ENCODE results near the gene KCNC2.

- TF ChIP-seq GATA3 (IDR thresholded peaks at IDR 0.05; ENCODE audit: low read depth, low read length) (no peak), GATA2 (IDR thresholded peaks at IDR 0.05; ENCODE audit: low read depth, low read length) (no peak)
Measured at GRCh38 chr12:75257510-75257909, 47.9 kb upstream of the KCNC2 start.

Data from SH-SY5Y (cell line).